Loucy (cell line): ENCODE results near the gene TEPSIN.

Experiments
- H2AFZ ChIP-seq: fragments of 200-600 bp; sonication (generic); 2 replicates; pipeline ENCODE4 v1.6.0; 2016; ENCODE audit warnings: antibody characterized with exemption, mild to moderate bottlenecking, low read length, moderate library complexity
- H3F3A ChIP-seq: fragments of 200-600 bp; 2 replicates; pipeline ENCODE4 v1.6.0; 2016; ENCODE audit warnings: antibody characterized with exemption, low read depth, mild to moderate bottlenecking
- H3K27me3 ChIP-seq: fragments of 200-600 bp; sonication (generic); 2 replicates; pipeline ENCODE4 v1.6.1; 2014; ENCODE audit warnings: low read length, mild to moderate bottlenecking; ENCODE audit not compliant: insufficient read depth, poor library complexity, severe bottlenecking
- H3K36me3 ChIP-seq: fragments of 200-600 bp; sonication (generic); 2 replicates; pipeline ENCODE4 v1.6.1; 2016; ENCODE audit warnings: low read length; ENCODE audit not compliant: insufficient read depth
- H3K4me1 ChIP-seq: fragments of 200-600 bp; sonication (generic); 2 replicates; pipeline ENCODE4 v1.5.1; 2014; ENCODE audit warnings: low read length, mild to moderate bottlenecking; ENCODE audit not compliant: insufficient read depth, poor library complexity, severe bottlenecking
- H3K4me2 ChIP-seq: fragments of 200-600 bp; sonication (generic); 2 replicates; pipeline ENCODE4 v1.6.0; 2014; ENCODE audit warnings: antibody characterized with exemption, low read length, low read depth, mild to moderate bottlenecking; ENCODE audit not compliant: poor library complexity, severe bottlenecking
- H3K4me3 ChIP-seq: fragments of 200-600 bp; sonication (generic); 2 replicates; pipeline ENCODE4 v1.5.1; 2014; ENCODE audit warnings: low read length, mild to moderate bottlenecking, mixed read lengths; ENCODE audit not compliant: poor library complexity, severe bottlenecking
- H3K79me2 ChIP-seq: fragments of 200-600 bp; sonication (generic); 2 replicates; pipeline ENCODE4 v1.6.1; 2014; ENCODE audit warnings: low read length; ENCODE audit not compliant: insufficient read depth
- H3K9ac ChIP-seq: fragments of 200-600 bp; sonication (generic); 2 replicates; pipeline ENCODE4 v1.6.0; 2014; ENCODE audit warnings: mild to moderate bottlenecking, low read depth, low read length, moderate library complexity; ENCODE audit not compliant: poor library complexity, severe bottlenecking
- H3K9me2 ChIP-seq: fragments of 200-600 bp; sonication (generic); replicated peaks from 2 replicates; pipeline ENCODE4 v1.6.1; 2016; ENCODE audit warnings: low read depth, low read length, mixed read lengths
- H3K9me3 ChIP-seq: fragments of 200-600 bp; sonication (generic); 2 replicates; pipeline ENCODE4 v1.6.1; 2014; ENCODE audit warnings: mild to moderate bottlenecking, antibody characterized with exemption, low read length, low read depth; ENCODE audit not compliant: insufficient read depth
- H4K20me1 ChIP-seq: fragments of 200-600 bp; sonication (generic); 2 replicates; pipeline ENCODE4 v1.6.0; 2014; ENCODE audit warnings: antibody characterized with exemption, low read length, mild to moderate bottlenecking; ENCODE audit not compliant: insufficient read depth, poor library complexity, severe bottlenecking
- EZH2phosphoT487 ChIP-seq: fragments of 200-600 bp; IDR thresholded peaks from 2 replicates; pipeline ENCODE4 v1.6.1; 2018; ENCODE audit warnings: antibody characterized with exemption, mild to moderate bottlenecking, moderate library complexity, borderline replicate concordance
- TF ChIP-seq, protein P1 (sequence below): fragments of 200-600 bp; sonication (generic); conservative IDR thresholded peaks from 2 replicates; pipeline ENCODE4 v1.5.1; 2014; ENCODE audit warnings: mild to moderate bottlenecking, antibody characterized with exemption, low read length

Gene TEPSIN

DNA sequence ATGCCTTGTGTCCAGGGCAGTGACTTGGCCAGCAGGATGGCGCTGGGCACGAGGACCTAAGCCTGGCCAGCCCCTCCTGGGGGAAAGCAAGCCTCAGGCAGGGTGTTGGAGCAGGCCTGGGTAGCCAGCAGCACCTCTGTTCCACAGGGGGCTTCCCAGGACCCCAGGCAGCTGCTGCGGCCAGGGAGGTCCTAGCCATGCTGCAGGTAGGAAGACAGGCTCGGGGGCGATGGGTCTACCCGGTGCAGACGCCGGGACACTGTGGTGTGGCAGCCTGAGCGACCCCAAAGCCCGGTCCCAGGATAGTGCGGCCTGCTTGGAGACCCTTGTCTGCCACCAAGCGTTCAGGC lies 50.4 kb downstream of the TEPSIN start:
- H3K27me3 ChIP-seq, result no peaks in the 10 kb centered on the region
- peaks cover 7% of the 10 kb centered on the region; the same call in 1 of the 2 replicates for H3K36me3 ChIP-seq
- no peaks in the 10 kb centered on the region for H3K4me1 ChIP-seq
- H3K9me3 ChIP-seq, result no peaks in the 10 kb centered on the region
- H3K4me2 ChIP-seq, result no peak overlapping the region
- H3K9ac ChIP-seq, result no peak overlapping the region
- H3F3A ChIP-seq, result no peaks in the 10 kb centered on the region
- H3K9me2 ChIP-seq, result no peaks in the 10 kb centered on the region
- TF ChIP-seq, protein P1, sequence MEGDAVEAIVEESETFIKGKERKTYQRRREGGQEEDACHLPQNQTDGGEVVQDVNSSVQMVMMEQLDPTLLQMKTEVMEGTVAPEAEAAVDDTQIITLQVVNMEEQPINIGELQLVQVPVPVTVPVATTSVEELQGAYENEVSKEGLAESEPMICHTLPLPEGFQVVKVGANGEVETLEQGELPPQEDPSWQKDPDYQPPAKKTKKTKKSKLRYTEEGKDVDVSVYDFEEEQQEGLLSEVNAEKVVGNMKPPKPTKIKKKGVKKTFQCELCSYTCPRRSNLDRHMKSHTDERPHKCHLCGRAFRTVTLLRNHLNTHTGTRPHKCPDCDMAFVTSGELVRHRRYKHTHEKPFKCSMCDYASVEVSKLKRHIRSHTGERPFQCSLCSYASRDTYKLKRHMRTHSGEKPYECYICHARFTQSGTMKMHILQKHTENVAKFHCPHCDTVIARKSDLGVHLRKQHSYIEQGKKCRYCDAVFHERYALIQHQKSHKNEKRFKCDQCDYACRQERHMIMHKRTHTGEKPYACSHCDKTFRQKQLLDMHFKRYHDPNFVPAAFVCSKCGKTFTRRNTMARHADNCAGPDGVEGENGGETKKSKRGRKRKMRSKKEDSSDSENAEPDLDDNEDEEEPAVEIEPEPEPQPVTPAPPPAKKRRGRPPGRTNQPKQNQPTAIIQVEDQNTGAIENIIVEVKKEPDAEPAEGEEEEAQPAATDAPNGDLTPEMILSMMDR, result no peak
- no peak for TF ChIP-seq EZH2phosphoT487
- H2AFZ ChIP-seq, result no peak overlapping the region
- no peak overlapping the region for H3K4me3 ChIP-seq
- H4K20me1 ChIP-seq, result no peaks in the 10 kb centered on the region
- H3K79me2 ChIP-seq, result no peaks in the 10 kb centered on the region

DNA sequence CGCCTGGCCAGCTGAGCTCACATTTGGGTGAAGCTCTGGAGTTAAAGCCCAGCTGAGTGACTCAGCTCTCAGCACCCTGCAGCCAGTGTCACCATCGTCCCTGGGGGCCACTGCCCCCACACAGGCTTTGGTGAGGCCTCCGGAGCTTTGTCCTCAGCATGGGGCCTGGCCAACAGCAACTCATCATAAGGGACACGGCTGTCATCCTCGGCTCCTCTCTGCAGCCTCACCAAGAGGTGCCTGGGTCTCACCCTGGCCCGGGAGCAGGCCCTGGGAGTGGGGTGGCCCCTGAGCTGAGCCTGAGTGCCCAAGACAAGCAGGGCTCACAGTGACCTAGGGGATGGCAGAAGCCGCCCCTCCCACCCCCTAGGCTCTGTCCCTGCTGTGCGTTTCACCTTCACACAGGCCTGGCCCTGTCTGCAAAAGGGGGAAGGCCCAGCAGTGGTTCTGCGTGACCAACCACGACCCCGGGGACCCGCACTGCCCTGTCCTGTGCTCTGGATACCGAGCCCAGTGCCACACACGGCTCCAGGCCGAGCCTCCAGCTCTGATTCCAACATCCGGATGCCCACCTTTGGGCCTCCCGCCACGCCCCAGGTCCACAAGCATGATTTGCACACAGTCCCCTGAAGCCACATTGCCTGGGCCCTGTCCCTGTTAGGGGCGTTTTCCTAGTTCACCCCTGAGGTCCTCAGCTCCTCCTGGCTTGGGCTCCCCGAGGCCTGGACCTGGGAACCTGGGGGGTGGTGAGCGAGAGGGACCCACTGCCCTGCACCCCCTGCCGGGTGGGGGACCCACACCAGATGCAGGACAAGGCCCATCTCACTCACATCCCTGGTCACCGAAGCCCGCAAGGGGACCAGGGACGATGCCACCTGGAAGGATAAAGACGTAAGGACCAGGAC lies 51.0 kb downstream of the TEPSIN start:
- Histone ChIP-seq H3K9me2 (no peaks in the 10 kb centered on the region), H4K20me1 (no peaks in the 10 kb centered on the region), H3K79me2 (no peaks in the 10 kb centered on the region), H3F3A (no peaks in the 10 kb centered on the region), H3K4me3 (no peak overlapping the region), H3K9me3 (no peaks in the 10 kb centered on the region), H3K27me3 (no peaks in the 10 kb centered on the region), H3K9ac (no peak overlapping the region), H2AFZ (no peak overlapping the region), H3K36me3 (peaks cover 7% of the 10 kb centered on the region; the same call in 1 of the 2 replicates), H3K4me1 (no peaks in the 10 kb centered on the region), H3K4me2 (no peak overlapping the region)
- TF ChIP-seq, protein P1, result no peak
- TF ChIP-seq EZH2phosphoT487, result no peak

DNA sequence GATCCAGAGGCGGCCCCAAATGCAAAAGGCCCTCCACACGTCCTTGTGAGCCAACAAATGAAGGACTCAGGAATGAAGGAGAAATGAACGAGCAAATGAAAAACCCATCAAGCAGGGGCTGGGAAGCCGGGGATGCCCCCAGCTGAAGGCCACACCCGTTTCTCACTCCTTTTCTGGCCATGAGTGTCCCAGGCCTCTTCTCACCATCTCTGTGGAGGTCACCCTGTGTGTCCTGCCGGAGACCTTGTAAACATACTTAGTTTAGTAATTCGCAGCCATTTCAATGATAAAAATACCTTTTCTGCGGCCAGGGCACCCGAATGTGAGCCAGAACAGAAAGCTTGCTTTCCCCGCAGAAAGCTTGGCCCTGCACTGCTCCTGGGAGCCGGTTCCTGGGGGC lies 51.7 kb downstream of the TEPSIN start:
- Histone ChIP-seq H3K4me1 (no peaks in the 10 kb centered on the region), H3K27me3 (no peaks in the 10 kb centered on the region), H3K4me3 (no peak overlapping the region), H3F3A (no peaks in the 10 kb centered on the region), H3K4me2 (no peak overlapping the region), H4K20me1 (no peaks in the 10 kb centered on the region), H3K79me2 (no peaks in the 10 kb centered on the region), H3K9me3 (no peaks in the 10 kb centered on the region), H3K36me3 (peaks cover 7% of the 10 kb centered on the region; the same call in 1 of the 2 replicates), H3K9ac (no peak overlapping the region), H2AFZ (no peak overlapping the region), H3K9me2 (no peaks in the 10 kb centered on the region)
- TF ChIP-seq, protein P1, result no peak
- TF ChIP-seq EZH2phosphoT487, result no peak
